Left lung (tissue), 10 donors: Measurements from ENCODE around the gene CA6. TPM values are rescaled to one million over a fixed set of nuclear protein-coding genes. Genes with fewer than 3 reads are reported as not detected.
A peak's percentile ranks its signal among the peaks of the same experiment; 100 is the strongest.

Source experiments
- ATAC-seq: fragments of 200-7000 bp; cut with Tn5 transposase; one replicate; pipeline ENCODE4 v1.9.1; 2020; ENCODE audit warnings: moderate library complexity
- DNase-seq, 4 donors: peaks; one replicate each; pipeline ENCODE4 v3.0.0-alpha.2; 2013 to 2020
- H3K27ac ChIP-seq, 2 donors: fragments of 200-600 bp; sonication (generic) in 1 of 2; one replicate each; pipeline versions ENCODE4 v1.5.0 to v1.8.0; 2020 to 2021
- H3K27me3 ChIP-seq, 2 donors: fragments of 200-600 bp; sonication (generic) in 1 of 2; one replicate each; pipeline versions ENCODE4 v1.5.0 to v1.8.0; 2020 to 2021
- H3K36me3 ChIP-seq, 2 donors: fragments of 200-600 bp; sonication (generic) in 1 of 2; one replicate each; pipeline versions ENCODE4 v1.5.0 to v1.8.0; 2020 to 2021
- H3K4me1 ChIP-seq, 2 donors: fragments of 200-600 bp; one replicate each; pipeline ENCODE4 v1.8.0; 2021
- H3K4me3 ChIP-seq, 2 donors: fragments of 200-600 bp; sonication (generic) in 1 of 2; one replicate each; pipeline versions ENCODE4 v1.5.0 to v1.8.0; 2020 to 2021; ENCODE audit warnings: mild to moderate bottlenecking in 1 of 2
- H3K9me3 ChIP-seq, 2 donors: fragments of 200-600 bp; sonication (generic) in 1 of 2; one replicate each; pipeline versions ENCODE4 v1.5.0 to v1.8.0; 2020 to 2021
- intact Hi-C, 2 donors: fragments of 100-400 bp; cut with DNase I; formaldehyde crosslinking; loops; one replicate each; pipeline versions ENCODE4 v1.11.2 to v1.14.2; 2022
- polyA plus RNA-seq, 6 donors: library from polyadenylated mRNA; unstranded; fragments of 120-200 nt; gene quantifications; one replicate each; pipeline ENCODE4 v1.2.1, GENCODE V29; 2013; ENCODE audit not compliant: insufficient read length in 6 of 6
- total RNA-seq, 2 donors: library from RNA; stranded (reverse); fragmentation: NEBNext Ultra II Directional; extraction: Animal tissue kit (Norgen Biotek cat#: 25700); gene quantifications; one replicate each; pipeline ENCODE4 v1.2.1, GENCODE V29; 2021
- TF ChIP-seq, protein P1 (sequence below), 2 donors: fragments of 200-600 bp; sonication (generic) in 1 of 2; IDR thresholded peaks; one replicate each; pipeline versions ENCODE4 v1.5.0 to v1.8.0; 2021; ENCODE audit warnings: antibody characterized with exemption in 2 of 2
- donor health status: DM: no; HTN: yes; CAD: no.
- donor health status: DM: no; HTN: no; CAD: no.

Gene CA6
- total and polyA plus RNA-seq, 8 donors: 0.11 to 0.25 (median 0.18) TPM; not detected in 3

DNA sequence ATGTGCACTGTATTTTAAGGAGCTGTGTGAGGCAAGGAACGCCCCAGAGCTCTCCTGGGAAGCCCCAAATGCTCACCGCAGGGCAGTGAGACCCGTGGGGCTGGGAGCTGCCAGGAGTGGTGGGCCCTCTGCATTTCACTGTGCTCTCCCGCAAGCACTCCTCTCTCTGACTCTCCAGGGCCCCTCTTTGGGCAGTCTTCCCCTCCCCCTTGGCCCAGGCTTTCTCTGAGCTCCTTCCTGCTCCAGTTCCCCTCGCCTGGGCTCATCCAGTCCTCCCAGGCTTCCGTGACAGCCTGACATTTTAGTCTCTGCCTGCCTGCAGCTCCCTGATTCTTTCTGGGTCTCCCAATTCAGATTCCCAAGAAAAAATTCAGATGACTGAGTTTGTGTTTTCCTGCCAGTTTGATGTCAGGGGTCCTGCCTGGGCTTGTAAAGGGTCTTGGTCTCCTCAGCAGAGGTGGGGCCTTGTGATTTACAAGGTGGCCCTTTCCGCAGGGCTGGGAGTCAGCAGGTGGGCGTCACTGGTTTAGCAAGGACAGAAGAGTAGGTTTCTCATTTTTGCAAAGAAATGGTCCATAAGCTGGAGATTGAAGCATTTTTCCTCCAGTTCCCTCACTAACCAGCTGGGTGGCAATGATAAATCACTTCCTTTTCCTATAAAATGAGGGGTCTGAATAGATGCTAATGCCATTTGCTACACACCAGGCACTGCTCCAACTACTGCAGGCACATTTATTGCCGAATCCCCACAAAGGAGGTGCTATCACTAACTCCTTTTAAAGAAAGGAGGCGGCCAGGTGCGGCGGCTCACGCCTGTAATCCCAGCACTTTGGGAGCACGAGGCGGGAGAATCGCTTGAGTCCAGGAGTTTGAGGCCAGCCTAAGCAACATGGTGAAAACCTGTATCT lies 1.9 kb upstream of the CA6 start:
- H3K36me3 ChIP-seq: no peaks in the 10 kb centered on the region
- DNase-seq: peak in 1 of 4 donors; percentile 32
- no peaks in the 10 kb centered on the region for H3K9me3 ChIP-seq
- intact Hi-C loops: no loop called here
- peaks cover 0 to 11% of the 10 kb centered on the region in 2 donors for H3K4me1 ChIP-seq
- H3K4me3 ChIP-seq: no peak overlapping the region
- ATAC-seq: no peak
- TF ChIP-seq, protein P1, sequence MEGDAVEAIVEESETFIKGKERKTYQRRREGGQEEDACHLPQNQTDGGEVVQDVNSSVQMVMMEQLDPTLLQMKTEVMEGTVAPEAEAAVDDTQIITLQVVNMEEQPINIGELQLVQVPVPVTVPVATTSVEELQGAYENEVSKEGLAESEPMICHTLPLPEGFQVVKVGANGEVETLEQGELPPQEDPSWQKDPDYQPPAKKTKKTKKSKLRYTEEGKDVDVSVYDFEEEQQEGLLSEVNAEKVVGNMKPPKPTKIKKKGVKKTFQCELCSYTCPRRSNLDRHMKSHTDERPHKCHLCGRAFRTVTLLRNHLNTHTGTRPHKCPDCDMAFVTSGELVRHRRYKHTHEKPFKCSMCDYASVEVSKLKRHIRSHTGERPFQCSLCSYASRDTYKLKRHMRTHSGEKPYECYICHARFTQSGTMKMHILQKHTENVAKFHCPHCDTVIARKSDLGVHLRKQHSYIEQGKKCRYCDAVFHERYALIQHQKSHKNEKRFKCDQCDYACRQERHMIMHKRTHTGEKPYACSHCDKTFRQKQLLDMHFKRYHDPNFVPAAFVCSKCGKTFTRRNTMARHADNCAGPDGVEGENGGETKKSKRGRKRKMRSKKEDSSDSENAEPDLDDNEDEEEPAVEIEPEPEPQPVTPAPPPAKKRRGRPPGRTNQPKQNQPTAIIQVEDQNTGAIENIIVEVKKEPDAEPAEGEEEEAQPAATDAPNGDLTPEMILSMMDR (IDR thresholded peaks at IDR 0.05): no peak
- no peak overlapping the region for H3K27ac ChIP-seq
- no peaks in the 10 kb centered on the region for H3K27me3 ChIP-seq

DNA sequence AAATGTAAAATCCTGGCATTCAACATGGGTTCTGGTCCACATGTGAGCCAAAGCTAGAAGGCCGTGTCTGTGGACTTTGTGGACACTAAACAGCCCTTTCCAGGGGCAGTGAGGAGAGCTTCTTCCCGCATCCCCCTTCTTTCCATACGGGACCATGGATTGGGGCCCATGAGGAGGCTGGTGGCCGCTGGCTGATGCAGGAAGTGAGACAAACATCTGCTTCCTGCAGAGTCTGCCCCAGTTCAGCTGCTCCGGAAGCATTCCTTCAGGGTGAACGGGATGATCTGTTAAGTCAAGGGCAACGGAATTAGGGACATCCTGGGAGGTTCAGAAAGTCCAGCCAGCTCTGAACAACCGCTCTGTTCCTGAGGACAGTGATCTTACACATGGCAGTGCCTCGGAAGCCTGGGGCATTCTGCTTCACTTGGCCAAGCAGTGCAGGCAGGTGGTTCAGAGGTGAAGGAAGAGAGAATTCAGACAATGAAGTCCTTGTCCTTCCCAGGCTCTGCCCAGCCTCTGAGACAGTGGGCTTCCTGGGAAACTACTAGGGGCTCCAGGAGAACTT lies 1.5 kb downstream of the CA6 start:
- no peak overlapping the region for H3K4me3 ChIP-seq
- intact Hi-C loops: no loop called here
- no peak overlapping the region for H3K27ac ChIP-seq
- ATAC-seq (no peak), DNase-seq (no peak)
- H3K36me3 ChIP-seq: no peaks in the 10 kb centered on the region
- peaks cover 0 to 11% of the 10 kb centered on the region in 2 donors for H3K4me1 ChIP-seq
- H3K27me3 ChIP-seq: no peaks in the 10 kb centered on the region
- TF ChIP-seq, protein P1 (IDR thresholded peaks at IDR 0.05): no peak
- H3K9me3 ChIP-seq: no peaks in the 10 kb centered on the region

DNA sequence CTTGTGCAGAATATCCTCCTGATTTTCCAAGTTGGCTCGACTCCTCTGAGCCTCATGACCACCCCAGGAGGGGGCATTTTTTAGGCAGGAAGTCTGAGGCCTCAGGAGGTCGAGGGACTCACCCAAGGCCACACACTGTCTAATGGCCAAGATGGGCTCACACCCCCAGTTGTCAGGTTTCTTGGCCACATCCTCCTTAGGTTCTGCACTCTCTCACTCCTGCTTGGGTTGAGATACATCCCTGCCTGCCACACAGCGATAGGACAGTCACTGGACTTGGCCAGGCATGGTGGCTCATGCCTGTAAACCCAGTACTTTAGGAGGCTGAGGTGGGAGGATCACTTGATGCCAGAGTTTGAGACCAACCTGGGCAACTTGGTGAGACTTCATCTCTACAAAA lies 4.6 kb downstream of the CA6 start:
- ATAC-seq (no peak), DNase-seq (no peak)
- Histone ChIP-seq H3K27ac (no peak overlapping the region), H3K9me3 (no peaks in the 10 kb centered on the region), H3K27me3 (no peaks in the 10 kb centered on the region), H3K4me1 (peaks cover 0 to 11% of the 10 kb centered on the region in 2 donors), H3K36me3 (no peaks in the 10 kb centered on the region), H3K4me3 (no peak overlapping the region)
- TF ChIP-seq, protein P1 (IDR thresholded peaks at IDR 0.05): no peak
- intact Hi-C loops: no loop called here

DNA sequence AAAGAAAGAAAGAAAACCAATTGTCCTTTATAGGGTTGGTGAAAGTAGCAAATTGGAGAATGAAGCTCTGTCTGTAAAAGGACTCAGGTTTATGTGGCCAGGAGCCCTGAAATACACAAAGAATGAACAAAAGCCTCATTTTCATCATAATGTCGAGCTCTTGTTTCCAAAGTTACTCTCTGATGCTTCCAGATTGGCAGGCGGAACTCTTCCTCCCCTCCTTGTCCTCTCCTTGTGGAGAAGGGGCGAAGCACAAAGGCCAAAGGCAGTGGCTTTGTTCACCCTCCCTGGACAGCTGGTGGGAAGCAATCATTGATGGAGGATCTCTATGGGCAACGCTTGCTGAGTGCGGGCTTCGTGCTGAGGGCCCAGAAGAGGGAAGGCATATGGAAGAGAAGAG lies 5.6 kb downstream of the CA6 start:
- H3K9me3 ChIP-seq: no peaks in the 10 kb centered on the region
- TF ChIP-seq, protein P1 (IDR thresholded peaks at IDR 0.05): no peak
- peaks cover 0 to 11% of the 10 kb centered on the region in 2 donors for H3K4me1 ChIP-seq
- H3K27ac ChIP-seq: no peak overlapping the region
- H3K27me3 ChIP-seq: no peaks in the 10 kb centered on the region
- H3K4me3 ChIP-seq: no peak overlapping the region
- intact Hi-C loops: no loop called here
- no peaks in the 10 kb centered on the region for H3K36me3 ChIP-seq
- ATAC-seq: no peak
- no peak for DNase-seq

DNA sequence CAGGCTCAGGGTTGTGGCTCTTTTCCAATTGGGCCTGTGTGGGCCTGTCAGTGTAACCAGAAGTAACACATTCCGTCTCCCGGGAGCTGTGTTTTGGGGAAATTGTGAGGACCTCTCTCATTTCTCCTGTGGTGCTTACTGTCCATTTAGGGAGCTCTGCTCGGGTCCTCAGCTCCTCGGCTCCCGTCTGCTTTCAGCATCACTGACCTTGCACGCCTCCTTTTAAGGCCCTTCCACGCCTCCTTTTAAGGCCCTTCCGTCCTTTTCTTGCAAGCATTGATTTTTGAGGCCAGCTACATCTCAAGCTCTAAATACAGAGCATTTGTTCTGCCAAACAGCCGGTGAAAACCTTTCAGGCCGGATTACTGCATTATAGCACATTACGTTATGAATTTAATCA lies 9.7 kb downstream of the CA6 start:
- DNase-seq (no peak), ATAC-seq (no peak)
- intact Hi-C loops: no loop called here
- H3K36me3 ChIP-seq: no peaks in the 10 kb centered on the region
- TF ChIP-seq, protein P1 (IDR thresholded peaks at IDR 0.05): no peak
- no peaks in the 10 kb centered on the region for H3K4me1 ChIP-seq
- no peaks in the 10 kb centered on the region for H3K9me3 ChIP-seq
- H3K4me3 ChIP-seq: no peak overlapping the region
- H3K27ac ChIP-seq: no peak overlapping the region
- no peaks in the 10 kb centered on the region for H3K27me3 ChIP-seq
